ENCODE measurements around the gene SMAP1.
A peak's percentile ranks its signal among the peaks of the same experiment; 100 is the strongest.

SMAP1 gene

GRCh38 chr6:70847106-70848084 lies 179.7 kb downstream of the SMAP1 start:
- Mint-ChIP-seq H3K36me3 (ENCODE audit: low read depth) (peaks cover 13% of the 10 kb centered on the region), H3K4me3 (no peak overlapping the region), H3K27me3 (ENCODE audit: low read depth) (no peaks in the 10 kb centered on the region), H3K4me1 (ENCODE audit: low read depth) (no peaks in the 10 kb centered on the region), H3K9me3 (no peaks in the 10 kb centered on the region), H3K27ac (no peak overlapping the region)
- no peak for DNase-seq (ENCODE audit: low spot score)

- Mint-ChIP-seq H3K27ac (no peak overlapping the region), H3K27me3 (ENCODE audit: low read depth) (no peaks in the 10 kb centered on the region), H3K4me3 (no peak overlapping the region), H3K4me1 (ENCODE audit: low read depth) (no peaks in the 10 kb centered on the region), H3K9me3 (no peaks in the 10 kb centered on the region), H3K36me3 (ENCODE audit: low read depth) (peaks cover 15% of the 10 kb centered on the region)
- DNase-seq (ENCODE audit: low spot score), result no peak
Measured at GRCh38 chr6:70849348-70850069, 181.8 kb downstream of the SMAP1 start.

GRCh38 chr6:70852667-70853246 lies 185.1 kb downstream of the SMAP1 start:
- Mint-ChIP-seq H3K4me3 (no peak overlapping the region), H3K27me3 (ENCODE audit: low read depth) (no peaks in the 10 kb centered on the region), H3K36me3 (ENCODE audit: low read depth) (peaks cover 8% of the 10 kb centered on the region), H3K27ac (no peak overlapping the region), H3K4me1 (ENCODE audit: low read depth) (no peaks in the 10 kb centered on the region), H3K9me3 (no peaks in the 10 kb centered on the region)
- DNase-seq (ENCODE audit: low spot score), result no peak

- DNase-seq (ENCODE audit: low spot score), result no peak
- H3K36me3 Mint-ChIP-seq (ENCODE audit: low read depth), result peaks cover 11% of the 10 kb centered on the region
- no peak overlapping the region for H3K4me3 Mint-ChIP-seq
- no peaks in the 10 kb centered on the region for H3K27me3 Mint-ChIP-seq (ENCODE audit: low read depth)
- no peak overlapping the region for H3K27ac Mint-ChIP-seq
- no peaks in the 10 kb centered on the region for H3K4me1 Mint-ChIP-seq (ENCODE audit: low read depth)
- H3K9me3 Mint-ChIP-seq, result no peaks in the 10 kb centered on the region
Measured at GRCh38 chr6:70857387-70858077, 189.8 kb downstream of the SMAP1 start.

DNA sequence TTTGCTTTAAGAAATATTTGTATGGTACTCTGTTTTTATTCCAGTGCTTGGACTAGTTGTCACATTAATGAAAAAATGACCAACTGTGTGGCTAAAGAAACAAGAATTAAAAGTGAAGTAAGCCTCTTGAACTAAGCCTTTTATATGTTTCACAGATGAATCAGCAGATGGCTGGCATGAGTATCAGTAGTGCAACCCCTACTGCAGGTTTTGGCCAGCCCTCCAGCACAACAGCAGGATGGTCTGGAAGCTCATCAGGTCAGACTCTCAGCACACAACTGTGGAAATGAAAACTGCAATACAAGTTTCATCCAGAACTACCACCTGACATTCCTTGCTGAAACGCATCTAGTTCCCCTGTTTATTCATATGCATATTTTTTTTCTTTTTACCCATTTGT lies 192.4 kb downstream of the SMAP1 start:
- Mint-ChIP-seq H3K36me3 (ENCODE audit: low read depth) (peaks cover 7% of the 10 kb centered on the region), H3K27ac (no peak overlapping the region), H3K4me1 (ENCODE audit: low read depth) (no peaks in the 10 kb centered on the region), H3K27me3 (ENCODE audit: low read depth) (no peaks in the 10 kb centered on the region), H3K9me3 (no peaks in the 10 kb centered on the region), H3K4me3 (no peak overlapping the region)
- no peak for DNase-seq (ENCODE audit: low spot score)

- H3K4me3 Mint-ChIP-seq, result no peak overlapping the region
- H3K36me3 Mint-ChIP-seq (ENCODE audit: low read depth), result peaks cover 7% of the 10 kb centered on the region
- DNase-seq (ENCODE audit: low spot score), result no peak
- H3K27ac Mint-ChIP-seq, result no peak overlapping the region
- H3K4me1 Mint-ChIP-seq (ENCODE audit: low read depth), result no peaks in the 10 kb centered on the region
- H3K9me3 Mint-ChIP-seq, result no peaks in the 10 kb centered on the region
- no peaks in the 10 kb centered on the region for H3K27me3 Mint-ChIP-seq (ENCODE audit: low read depth)
Measured at GRCh38 chr6:70860920-70861319, 193.2 kb downstream of the SMAP1 start.

DNA sequence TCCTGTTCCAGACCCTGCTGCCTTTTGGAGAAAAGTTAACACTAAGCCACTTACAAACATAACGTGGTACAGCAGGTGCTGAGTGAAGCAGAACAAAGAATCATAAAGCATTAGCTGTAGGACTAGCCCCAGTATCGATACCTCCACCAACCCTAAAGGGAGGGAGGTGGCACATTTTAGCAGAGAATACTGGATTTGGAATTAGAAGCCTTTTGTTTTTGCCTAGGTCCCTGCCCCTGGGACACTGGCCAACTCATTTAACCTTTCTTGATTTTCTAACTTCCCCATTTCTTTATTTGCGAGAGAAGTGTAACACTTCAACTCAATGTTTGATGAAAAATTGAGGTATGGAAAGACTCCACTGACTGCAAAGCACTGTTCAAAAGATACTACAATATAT lies 195.7 kb downstream of the SMAP1 start:
- Mint-ChIP-seq H3K4me1 (ENCODE audit: low read depth) (no peaks in the 10 kb centered on the region), H3K27me3 (ENCODE audit: low read depth) (peaks cover 6% of the 10 kb centered on the region), H3K36me3 (ENCODE audit: low read depth) (peaks cover 7% of the 10 kb centered on the region), H3K4me3 (no peak overlapping the region), H3K27ac (no peak overlapping the region), H3K9me3 (no peaks in the 10 kb centered on the region)
- no peak for DNase-seq (ENCODE audit: low spot score)

DNA sequence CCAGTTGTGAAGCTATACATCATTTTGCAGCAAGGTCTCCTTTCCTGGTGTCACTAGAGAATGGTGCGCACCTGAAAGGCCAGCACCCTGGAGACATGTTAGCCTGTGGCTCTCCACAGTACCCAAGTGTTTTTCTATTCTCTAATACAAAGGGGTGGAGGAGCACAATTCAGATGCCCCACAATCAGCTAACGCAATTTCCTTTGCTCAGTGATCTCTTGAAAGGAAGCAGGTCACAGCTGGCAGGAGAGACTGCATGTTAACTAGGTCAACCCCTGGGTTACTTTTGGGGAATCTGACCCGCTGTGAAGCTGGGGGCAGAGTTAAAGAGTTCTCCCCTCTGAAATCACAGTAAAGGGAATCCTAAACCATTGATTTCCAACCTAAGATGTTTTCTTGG lies 196.7 kb downstream of the SMAP1 start:
- Mint-ChIP-seq H3K27ac (no peak overlapping the region), H3K4me1 (ENCODE audit: low read depth) (no peaks in the 10 kb centered on the region)
- no peak for DNase-seq (ENCODE audit: low spot score)

GRCh38 chr6:70872469-70872868 lies 204.8 kb downstream of the SMAP1 start:
- Mint-ChIP-seq H3K27ac (no peak overlapping the region), H3K4me3 (no peak overlapping the region), H3K4me1 (ENCODE audit: low read depth) (no peaks in the 10 kb centered on the region), H3K27me3 (ENCODE audit: low read depth) (peaks cover 8% of the 10 kb centered on the region), H3K36me3 (ENCODE audit: low read depth) (no peaks in the 10 kb centered on the region), H3K9me3 (peaks cover 21% of the 10 kb centered on the region)
- DNase-seq (ENCODE audit: low spot score), result no peak

More for the DNA sequence above, 196.7 kb downstream of the SMAP1 start:
- Mint-ChIP-seq H3K4me3 (no peak overlapping the region), H3K27me3 (ENCODE audit: low read depth) (peaks cover 6% of the 10 kb centered on the region), H3K36me3 (ENCODE audit: low read depth) (peaks cover 7% of the 10 kb centered on the region), H3K9me3 (no peaks in the 10 kb centered on the region)

GRCh38 chr6:70874181-70874913 lies 206.7 kb downstream of the SMAP1 start:
- peaks cover 21% of the 10 kb centered on the region for H3K9me3 Mint-ChIP-seq
- DNase-seq (ENCODE audit: low spot score), result no peak
- no peaks in the 10 kb centered on the region for H3K4me1 Mint-ChIP-seq (ENCODE audit: low read depth)
- H3K27ac Mint-ChIP-seq, result no peak overlapping the region
- H3K4me3 Mint-ChIP-seq, result no peak overlapping the region
- H3K27me3 Mint-ChIP-seq (ENCODE audit: low read depth), result peaks cover 10% of the 10 kb centered on the region
- no peaks in the 10 kb centered on the region for H3K36me3 Mint-ChIP-seq (ENCODE audit: low read depth)

DNA sequence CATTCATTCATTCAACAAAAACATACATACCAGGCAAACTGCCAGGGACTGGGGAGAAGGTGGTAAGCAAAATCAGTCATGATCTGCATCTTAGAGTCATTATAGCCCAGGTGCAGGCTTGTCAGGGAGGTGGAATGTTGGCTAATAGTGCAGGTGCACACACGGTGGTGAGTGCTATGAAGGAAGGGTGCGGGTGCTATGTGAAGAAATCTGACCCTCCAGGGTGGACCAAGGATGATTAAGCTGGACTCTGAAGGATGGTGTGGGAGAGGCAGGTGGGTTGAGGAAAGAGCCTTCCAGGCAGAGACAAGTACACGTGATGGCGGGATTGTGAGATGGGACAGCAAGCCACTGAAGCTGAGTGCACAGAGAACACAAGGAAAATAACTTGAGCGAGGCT lies 211.8 kb downstream of the SMAP1 start:
- no peak overlapping the region for H3K4me3 Mint-ChIP-seq
- no peaks in the 10 kb centered on the region for H3K4me1 Mint-ChIP-seq (ENCODE audit: low read depth)
- peaks cover 14% of the 10 kb centered on the region for H3K27me3 Mint-ChIP-seq (ENCODE audit: low read depth)
- no peaks in the 10 kb centered on the region for H3K9me3 Mint-ChIP-seq
- H3K36me3 Mint-ChIP-seq (ENCODE audit: low read depth), result no peaks in the 10 kb centered on the region
- no peak for DNase-seq (ENCODE audit: low spot score)
- no peak overlapping the region for H3K27ac Mint-ChIP-seq

GRCh38 chr6:70884074-70884983 lies 216.6 kb downstream of the SMAP1 start:
- peak; percentile 19 for DNase-seq (ENCODE audit: low spot score)
- Mint-ChIP-seq H3K27me3 (ENCODE audit: low read depth) (peaks cover 9% of the 10 kb centered on the region), H3K4me1 (ENCODE audit: low read depth) (no peaks in the 10 kb centered on the region), H3K9me3 (no peaks in the 10 kb centered on the region), H3K4me3 (no peak overlapping the region), H3K36me3 (ENCODE audit: low read depth) (no peaks in the 10 kb centered on the region), H3K27ac (no peak overlapping the region)

All from T-helper 2 cell treated with Interferon-gamma antibody and Interleukin-4, amounts not matched to agents 5 μg/mL and 100 μg/mL, for 36 hours (primary cell).